ENCODE results near the gene SPEM3. TPM values are rescaled to one million over a fixed set of nuclear protein-coding genes. Genes with fewer than 3 reads are reported as not detected.

Gene SPEM3
- total and polyA plus RNA-seq, 2 of the 4 experiments (the other 2 are of a cell fraction) = not detected

- TF ChIP-seq ELK1 (IDR thresholded peaks at IDR 0.05; ENCODE audit: borderline replicate concordance, low read depth, low read length) = no peak
- TF ChIP-seq MXI1 (IDR thresholded peaks at IDR 0.05; ENCODE audit: borderline replicate concordance, low read depth, low read length) = no peak
- no peak for TF ChIP-seq SMC3 (IDR thresholded peaks at IDR 0.05; ENCODE audit: low read depth, low read length)
- no peak for TF ChIP-seq FOS (IDR thresholded peaks at IDR 0.05; ENCODE audit: low read depth, low read length)
- TF ChIP-seq POLR2A (IDR thresholded peaks at IDR 0.05; ENCODE audit: low read depth, low read length) = no peak
These were observed 3.3 kb upstream of the SPEM3 start, which contains the start of gene SPEM2 (continued) for GRCh38 chr17:7425316-7425715.

- H4K91ac ChIP-seq (ENCODE audit: insufficient read depth, low read depth, low read length) = no peak overlapping the region
- H4K5ac ChIP-seq (ENCODE audit: low read depth, low read length) = no peak overlapping the region
- no peak overlapping the region for H4K8ac ChIP-seq (ENCODE audit: low read depth in 2 of 2, low read length in 2 of 2)
- DNase-seq (no peak), ATAC-seq (ENCODE audit: low read depth) (no peak)
- H3K56ac ChIP-seq (ENCODE audit: extremely low read depth, insufficient read depth, low read length) = no peak overlapping the region
- H3K23ac ChIP-seq (ENCODE audit: low read depth, low read length) = no peak overlapping the region
- CTCF ChIA-PET = interaction anchor here (1.0 kb wide), 1 partner anchor 11 kb away, joined by 4 read pairs; no protein-coding TSS in a partner anchor
- no peaks in the 10 kb centered on the region for H3K79me1 ChIP-seq (ENCODE audit: low read depth in 1 of 2, low read length in 2 of 2)
- H3K4ac ChIP-seq (ENCODE audit: low read depth, low read length) = no peak overlapping the region
- H3K9ac ChIP-seq (ENCODE audit: low read depth, low read length) = no peak overlapping the region
- H2AK9ac ChIP-seq (replicated peaks; ENCODE audit: low read depth, low read length, poor library complexity) = no peak overlapping the region
- no peak overlapping the region for H2BK15ac ChIP-seq (ENCODE audit: low read depth, low read length)
- H3K27ac ChIP-seq (ENCODE audit: insufficient read depth, low read length) = no peak overlapping the region
- intact Hi-C loops (cut with micrococcal nuclease) (no loop called here), dilution Hi-C loops (cut with HindIII; ENCODE audit: low sequenced_read_pairs, unreplicated experiment) (no loop called here), in situ Hi-C loops (cut with MboI; ENCODE audit: low sequenced_read_pairs) (no loop called here)
- H2AFZ ChIP-seq (replicated peaks; ENCODE audit: low read length, poor library complexity) = no peak overlapping the region
- H3K27me3 ChIP-seq (ENCODE audit: control insufficient read depth, insufficient read depth, low read length) = peaks cover 2% of the 10 kb centered on the region; the same call in 1 of the 2 replicates
- no peak overlapping the region for H2AK5ac ChIP-seq (ENCODE audit: low read depth, low read length)
- H3K9me3 ChIP-seq (ENCODE audit: control insufficient read depth, insufficient read depth, low read length) = no peaks in the 10 kb centered on the region
- H3K4me1 ChIP-seq (ENCODE audit: control insufficient read depth, insufficient read depth, low read length) = no peaks in the 10 kb centered on the region
- no peaks in the 10 kb centered on the region for H3K36me3 ChIP-seq (ENCODE audit: control insufficient read depth, insufficient read depth, low read length)
- POLR2A ChIA-PET (ENCODE audit: unreplicated experiment) = interaction anchor here (0.6 kb wide), 1 partner anchor 74 kb away, joined by 3 read pairs; no protein-coding TSS in a partner anchor
- no peaks in the 10 kb centered on the region for H4K20me1 ChIP-seq (ENCODE audit: insufficient read depth, low read length)
- H2BK120ac ChIP-seq (ENCODE audit: low read depth, low read length) = no peak overlapping the region
- H2BK5ac ChIP-seq (ENCODE audit: low read depth, low read length, poor library complexity, severe bottlenecking) = no peak overlapping the region
- H3K18ac ChIP-seq (ENCODE audit: low read depth, low read length) = no peak overlapping the region
- no peak overlapping the region for H3K4me3 ChIP-seq (ENCODE audit: insufficient read depth, low read depth, low read length)
- no peak overlapping the region for H2BK20ac ChIP-seq (ENCODE audit: low read depth, low read length)
- BruUV-seq (replicated peaks) = no TSS peak
- H3K9me1 ChIP-seq (ENCODE audit: insufficient read depth, low read length) = 0 out of 2 replicates have a peak, but pooled peaks cover 3% of the 10 kb centered on the region
- no peak overlapping the region for H3K14ac ChIP-seq (replicated peaks; ENCODE audit: low read depth, low read length)
- H3K4me2 ChIP-seq (ENCODE audit: low read depth, low read length) = no peak overlapping the region
- WGBS, 2 experiments (ENCODE audit: extremely low coverage in 2 of 2, insufficient read length in 1 of 2) = no CpG with 5 or more reads among the region's 8 CpGs
- TF ChIP-seq USF2 (IDR thresholded peaks at IDR 0.05; ENCODE audit: low read depth, low read length) = no peak
- TF ChIP-seq NFE2L2 (IDR thresholded peaks at IDR 0.05; ENCODE audit: low read depth, low read length) = no peak
- no peak for TF ChIP-seq RCOR1 (IDR thresholded peaks at IDR 0.05; ENCODE audit: insufficient replicate concordance, low read length)
- TF ChIP-seq MXI1 (IDR thresholded peaks at IDR 0.05; ENCODE audit: borderline replicate concordance, low read depth, low read length) = no peak
- TF ChIP-seq MAFK (IDR thresholded peaks at IDR 0.05; ENCODE audit: low read depth, low read length) = no peak
- TF ChIP-seq CTCF (conservative IDR thresholded peaks at IDR 0.05; ENCODE audit: low read depth, low read length) = no peak
- TF ChIP-seq CHD1 (IDR thresholded peaks at IDR 0.05; ENCODE audit: low read depth, low read length) = no peak
- TF ChIP-seq ELK1 (IDR thresholded peaks at IDR 0.05; ENCODE audit: borderline replicate concordance, low read depth, low read length) = no peak
- TF ChIP-seq RFX5 (IDR thresholded peaks at IDR 0.05; ENCODE audit: low read depth, low read length) = no peak
- no peak for TF ChIP-seq SMC3 (IDR thresholded peaks at IDR 0.05; ENCODE audit: low read depth, low read length)
These were observed 2.9 kb upstream of the SPEM3 start for GRCh38 chr17:7425756-7426155.
